IPS-20b (cell line): ENCODE data around the gene TRIM22.
"Not testable (repeated sequence)": the region's sequence is repeated elsewhere in the genome, so short reads cannot be mapped to it uniquely, and the experiment has no call there.

Experiments used
- H3K27ac ChIP-seq: one replicate; pipeline ENCODE4 v1.5.1; 2013; ENCODE audit warnings: low read length
- H3K27me3 ChIP-seq: 2 replicates; pipeline ENCODE4 v1.6.1; 2013; ENCODE audit warnings: mild to moderate bottlenecking, low read length, inconsistent platforms; ENCODE audit not compliant: insufficient read depth
- H3K36me3 ChIP-seq: 2 replicates; pipeline ENCODE4 v1.6.1; 2013; ENCODE audit warnings: low read depth, mild to moderate bottlenecking, inconsistent platforms, low read length, moderate library complexity; ENCODE audit not compliant: insufficient read depth
- H3K4me1 ChIP-seq: 2 replicates; pipeline ENCODE4 v1.6.1; 2013; ENCODE audit warnings: mild to moderate bottlenecking, control low read depth, inconsistent platforms, low read length, moderate library complexity; ENCODE audit not compliant: insufficient read depth
- H3K4me3 ChIP-seq: 2 replicates; pipeline ENCODE4 v1.5.1; 2013; ENCODE audit warnings: mild to moderate bottlenecking, low read length, inconsistent platforms
- H3K9ac ChIP-seq: 2 replicates; pipeline ENCODE4 v1.6.1; 2013; ENCODE audit warnings: low read depth, mild to moderate bottlenecking, inconsistent platforms, low read length, moderate library complexity
- H3K9me3 ChIP-seq: 2 replicates; pipeline ENCODE4 v1.6.1; 2013; ENCODE audit warnings: mild to moderate bottlenecking, low read depth, low read length, inconsistent platforms; ENCODE audit not compliant: insufficient read depth

Gene TRIM22

DNA sequence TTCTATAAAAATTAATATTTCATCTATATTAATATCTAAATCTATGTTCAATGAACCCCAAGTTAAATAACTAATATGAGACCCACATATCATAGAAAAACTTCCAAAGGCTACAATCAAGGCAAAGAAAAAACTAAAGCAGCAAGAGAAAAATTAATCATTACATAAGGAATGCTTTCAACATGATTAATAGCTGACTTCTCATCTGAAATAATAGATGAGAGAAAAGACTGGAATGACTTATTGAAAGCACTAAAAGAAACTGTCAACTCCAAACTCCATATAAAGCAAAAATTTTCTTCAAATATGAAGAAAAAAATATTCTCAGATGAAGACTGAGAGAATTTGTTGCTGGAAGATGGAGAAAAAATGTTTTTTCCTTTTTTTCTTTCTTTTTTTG, 17.8 kb upstream of the TRIM22 start:
- no peaks in the 10 kb centered on the region for H3K4me1 ChIP-seq
- H3K9me3 ChIP-seq, result no peaks in the 10 kb centered on the region
- H3K27me3 ChIP-seq, result no peaks in the 10 kb centered on the region
- H3K9ac ChIP-seq, result no peak overlapping the region
- peaks cover 27% of the 10 kb centered on the region for H3K36me3 ChIP-seq
- no peak overlapping the region for H3K4me3 ChIP-seq
- H3K27ac ChIP-seq, result no peak overlapping the region

DNA sequence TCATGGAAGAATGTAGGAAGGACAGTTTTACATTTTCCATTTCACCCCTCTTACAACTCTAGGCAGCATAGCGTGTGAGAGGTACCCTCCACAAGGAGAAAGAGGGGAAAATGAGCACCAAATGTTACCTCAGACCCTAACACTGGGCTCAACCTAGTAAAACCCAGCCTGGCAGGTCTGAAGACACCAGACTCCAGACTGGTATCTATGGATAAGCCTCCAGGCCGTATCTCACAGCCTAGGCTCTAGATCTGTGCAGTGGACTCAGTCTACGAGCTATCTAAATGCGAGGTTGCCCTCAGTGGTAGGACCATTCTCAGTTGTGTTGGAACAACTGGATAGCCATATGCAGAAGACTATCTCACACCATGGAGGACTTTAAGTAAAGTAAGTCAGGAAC, 15.2 kb upstream of the TRIM22 start:
- Histone ChIP-seq H3K4me3 (no peak overlapping the region), H3K4me1 (no peaks in the 10 kb centered on the region), H3K9ac (no peak overlapping the region), H3K27me3 (no peaks in the 10 kb centered on the region), H3K36me3 (peaks cover 39% of the 10 kb centered on the region), H3K27ac (no peak overlapping the region), H3K9me3 (no peaks in the 10 kb centered on the region)

DNA sequence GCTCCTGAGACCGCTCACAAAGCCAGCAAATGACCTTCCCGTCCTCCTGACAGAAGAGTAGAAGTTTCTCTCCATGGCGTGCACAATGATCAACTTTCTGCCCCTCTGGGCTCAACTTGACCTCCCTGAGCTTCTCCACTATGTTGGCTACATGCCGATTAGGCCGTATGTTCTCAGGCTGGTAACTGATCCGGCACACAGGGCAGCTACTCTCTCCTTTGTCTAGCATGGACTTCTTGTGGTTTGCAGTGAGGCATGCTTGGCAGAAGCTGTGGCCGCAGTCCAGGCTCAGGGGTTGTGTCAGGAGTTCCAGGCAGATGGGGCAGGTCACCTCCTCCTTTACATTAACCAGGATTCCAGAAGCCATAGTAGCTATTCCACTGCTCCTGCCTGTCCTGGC, 9.8 kb upstream of the TRIM22 start:
- Histone ChIP-seq H3K9ac (no peak overlapping the region), H3K4me1 (no peaks in the 10 kb centered on the region; the same call in 1 of the 2 replicates), H3K9me3 (no peaks in the 10 kb centered on the region), H3K27ac (no peak overlapping the region), H3K27me3 (no peaks in the 10 kb centered on the region), H3K36me3 (peaks cover 27% of the 10 kb centered on the region), H3K4me3 (no peak overlapping the region)

DNA sequence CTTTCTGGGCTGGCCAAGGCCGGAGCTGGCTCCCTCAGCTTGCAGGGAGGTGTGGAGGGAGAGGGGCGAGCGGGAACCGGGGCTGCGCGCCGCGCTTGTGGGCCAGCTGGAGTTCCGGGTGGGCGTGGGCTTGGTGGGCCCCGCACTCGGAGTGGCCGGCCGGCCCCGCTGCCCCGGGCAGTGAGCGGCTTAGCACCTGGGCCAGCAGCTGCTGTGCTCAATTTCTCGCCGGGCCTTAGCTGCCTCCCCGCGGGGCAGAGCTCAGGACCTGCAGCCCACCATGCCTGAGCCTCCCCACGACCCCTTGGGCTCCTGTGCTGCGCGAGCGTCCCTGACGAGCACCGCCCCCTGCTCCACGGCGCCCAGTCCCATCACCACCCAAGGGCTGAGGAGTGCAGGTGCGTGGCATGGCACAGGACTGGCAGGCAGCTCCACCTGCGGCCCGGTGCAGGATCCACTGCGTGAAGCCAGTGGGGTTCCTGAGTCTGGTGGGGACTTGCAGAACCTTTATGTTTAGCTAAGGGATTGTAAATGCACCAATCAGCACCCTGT, 6.6 kb upstream of the TRIM22 start:
- H3K36me3 ChIP-seq, result peaks cover 20% of the 10 kb centered on the region
- not testable (repeated sequence) for H3K9ac ChIP-seq, H3K27me3 ChIP-seq, H3K4me1 ChIP-seq, H3K9me3 ChIP-seq, H3K27ac ChIP-seq, H3K4me3 ChIP-seq

DNA sequence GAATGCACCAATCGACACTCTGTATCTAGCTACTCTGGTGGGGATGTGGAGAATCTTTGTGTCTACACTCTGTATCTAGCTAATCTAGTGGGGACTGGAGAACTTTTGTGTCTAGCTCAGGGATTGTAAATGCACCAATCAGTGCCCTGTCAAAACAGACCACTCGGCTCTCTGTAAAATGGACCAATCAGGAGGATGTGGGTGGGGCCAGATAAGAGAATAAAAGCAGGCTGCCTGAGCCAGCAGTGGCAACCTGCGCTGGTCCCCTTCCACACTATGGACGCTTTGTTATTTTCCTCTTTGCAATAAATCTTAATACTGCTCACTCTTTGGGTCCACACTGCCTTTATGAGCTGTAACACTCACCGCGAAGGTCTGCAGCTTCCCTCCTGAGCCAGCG, 6.0 kb upstream of the TRIM22 start:
- not testable (repeated sequence) for H3K9ac ChIP-seq, H3K27me3 ChIP-seq, H3K4me1 ChIP-seq, H3K9me3 ChIP-seq, H3K27ac ChIP-seq, H3K4me3 ChIP-seq
- peaks cover 14% of the 10 kb centered on the region for H3K36me3 ChIP-seq

DNA sequence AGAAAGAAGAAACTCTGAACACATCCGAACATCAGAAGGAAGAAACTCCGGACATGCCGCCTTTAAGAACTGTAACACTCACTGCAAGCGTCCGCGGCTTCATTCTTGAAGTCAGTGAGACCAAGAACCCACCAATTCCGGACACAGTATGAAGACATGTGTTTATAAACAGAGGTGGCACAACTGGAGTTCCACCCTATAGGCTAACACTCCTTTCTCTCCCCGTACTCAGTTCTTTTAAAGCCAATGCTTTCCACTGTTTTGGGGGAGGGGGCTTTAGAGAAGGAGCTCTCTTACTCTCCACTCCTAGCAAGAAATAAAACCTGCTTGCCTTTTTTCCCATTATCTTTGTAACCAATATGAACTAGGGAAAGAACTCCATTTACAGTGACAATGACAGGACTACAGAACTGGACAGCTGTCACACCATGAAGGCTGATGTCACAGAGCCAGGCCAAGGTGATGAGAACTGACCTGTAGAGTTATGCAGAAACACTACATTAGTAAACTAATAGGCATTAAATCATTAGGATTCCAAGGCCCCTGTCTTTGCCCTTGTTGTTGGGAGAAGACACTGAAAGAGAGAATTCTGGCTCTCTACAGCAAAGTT, 5.4 kb upstream of the TRIM22 start:
- Histone ChIP-seq H3K9ac (peak overlapping the region; percentile 83; the same call in 1 of the 2 replicates), H3K4me3 (peak overlapping the region; percentile 72), H3K9me3 (no peaks in the 10 kb centered on the region), H3K27me3 (no peaks in the 10 kb centered on the region), H3K36me3 (peaks cover 9% of the 10 kb centered on the region), H3K4me1 (peaks cover 5% of the 10 kb centered on the region; the same call in 1 of the 2 replicates), H3K27ac (peak overlapping the region; percentile 60)

DNA sequence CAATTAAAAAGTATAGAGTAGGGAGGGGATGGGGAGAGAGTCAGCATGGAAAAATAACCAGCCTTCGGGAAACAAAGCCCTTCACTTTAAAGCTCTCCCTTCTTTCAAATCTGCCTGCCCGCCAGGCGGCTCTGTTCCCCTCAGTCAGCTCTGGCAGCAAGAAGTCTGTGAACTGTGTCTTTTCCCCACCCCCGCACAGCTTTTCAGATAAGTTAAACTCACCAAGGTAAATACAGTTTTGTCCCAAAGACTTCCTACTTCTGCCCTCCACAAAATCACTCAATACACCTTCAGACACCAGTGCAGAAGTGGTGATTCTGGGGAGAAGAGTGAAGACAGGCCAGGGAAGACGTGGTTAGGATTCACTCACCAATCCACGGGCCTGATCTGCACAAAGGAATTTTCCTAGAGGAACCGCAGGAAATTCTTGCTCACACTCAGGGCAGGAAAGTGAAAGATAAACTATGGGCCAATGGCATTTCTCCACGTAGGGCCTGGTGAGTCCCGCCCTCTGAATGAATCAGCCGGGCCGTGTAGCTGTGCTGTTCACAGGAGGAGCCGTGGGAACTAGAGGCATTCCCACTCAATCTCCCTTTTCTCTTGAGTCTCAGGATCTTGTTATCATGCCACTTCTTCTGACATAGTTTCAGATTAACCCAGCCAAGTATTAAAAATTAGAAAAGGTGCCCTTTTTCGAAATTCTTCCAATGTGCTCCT, 4.8 kb upstream of the TRIM22 start, which contains the start of gene TRIM5:
TSS of gene TRIM5 (minus strand) at position 429 of the 717 bp plus-strand sequence. CDS start 4,897 bp downstream, outside the sequence.
- Histone ChIP-seq H3K4me1 (peaks cover 11% of the 10 kb centered on the region; the same call in 1 of the 2 replicates), H3K36me3 (peaks cover 2% of the 10 kb centered on the region), H3K4me3 (peak within 1 kb of the TSS; percentile 72), H3K27ac (peak within 1 kb of the TSS; percentile 60), H3K9me3 (no peaks in the 10 kb centered on the region), H3K9ac (peak within 1 kb of the TSS; percentile 83), H3K27me3 (no peaks in the 10 kb centered on the region)

DNA sequence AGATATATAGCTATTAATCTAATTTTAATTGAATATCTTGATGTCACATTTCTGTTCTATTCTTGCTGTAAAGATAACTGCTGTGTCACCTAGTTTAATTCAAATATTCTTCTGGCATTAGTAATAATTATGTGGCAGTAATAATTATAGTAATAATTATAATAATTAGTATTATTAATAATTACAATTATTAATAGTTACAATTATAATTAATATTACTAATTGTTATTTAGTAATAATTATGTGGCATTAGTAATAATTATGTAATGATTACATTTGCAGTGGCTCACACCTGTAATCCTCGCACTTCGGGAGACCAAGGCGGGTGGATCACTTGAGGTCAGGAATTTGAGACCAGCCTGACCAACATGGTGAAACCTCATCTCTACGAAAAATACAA, 3.2 kb upstream of the TRIM22 start:
- peaks cover 16% of the 10 kb centered on the region for H3K4me1 ChIP-seq

DNA sequence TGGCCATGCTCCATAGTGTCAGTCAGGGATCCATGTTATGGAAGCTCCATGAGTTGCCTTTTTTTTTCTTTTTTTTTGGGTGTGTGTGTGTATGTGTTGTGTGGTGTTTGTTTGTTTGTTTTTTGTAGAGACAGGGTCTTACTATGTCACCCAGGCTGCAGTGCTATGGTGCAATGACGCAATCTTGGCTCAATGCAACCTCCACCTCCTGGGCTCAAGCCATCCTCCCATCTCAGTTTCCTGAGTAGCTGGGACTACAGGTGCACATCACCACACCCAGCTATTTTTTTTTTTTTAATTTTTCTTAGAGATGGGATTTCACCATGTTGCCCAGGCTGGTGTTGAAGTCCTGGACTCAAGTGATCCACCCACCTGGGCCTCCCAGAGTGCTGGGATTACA, 1.1 kb upstream of the TRIM22 start:
- Histone ChIP-seq H3K9me3 (no peaks in the 10 kb centered on the region), H3K9ac (no peak overlapping the region), H3K4me1 (peaks cover 25% of the 10 kb centered on the region), H3K36me3 (no peaks in the 10 kb centered on the region), H3K4me3 (no peak overlapping the region), H3K27ac (no peak overlapping the region), H3K27me3 (no peaks in the 10 kb centered on the region)

More for the DNA sequence above, 3.2 kb upstream of the TRIM22 start:
- Histone ChIP-seq H3K27me3 (no peaks in the 10 kb centered on the region), H3K9ac (no peak overlapping the region), H3K36me3 (no peaks in the 10 kb centered on the region), H3K9me3 (no peaks in the 10 kb centered on the region), H3K27ac (no peak overlapping the region), H3K4me3 (no peak overlapping the region)

DNA sequence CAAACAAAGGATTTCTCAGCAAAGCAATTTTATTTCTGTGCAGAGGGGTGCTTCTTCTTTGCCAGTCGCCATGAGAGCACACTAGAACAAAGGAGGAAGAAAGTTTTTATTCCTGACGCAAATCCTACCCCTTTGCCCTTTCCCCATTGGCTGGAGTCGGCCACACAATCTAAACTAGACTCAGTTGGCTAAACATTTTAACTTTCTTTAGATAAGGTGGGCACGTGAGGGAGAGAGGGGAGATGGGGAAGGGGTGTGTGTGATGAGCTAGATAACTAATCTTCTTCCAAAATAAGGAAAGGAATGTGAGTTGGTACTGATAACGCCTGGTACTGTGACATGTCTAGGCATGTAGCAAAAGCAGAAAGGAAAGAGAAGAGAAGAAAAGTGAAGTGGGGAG, 626 bp downstream of the TRIM22 start:
- no peaks in the 10 kb centered on the region for H3K27me3 ChIP-seq
- peak overlapping the region; percentile 83; the same call in 1 of the 2 replicates for H3K9ac ChIP-seq
- H3K27ac ChIP-seq, result peak overlapping the region; percentile 63
- H3K9me3 ChIP-seq, result no peaks in the 10 kb centered on the region
- H3K36me3 ChIP-seq, result no peaks in the 10 kb centered on the region
- H3K4me1 ChIP-seq, result peaks cover 25% of the 10 kb centered on the region
- peak overlapping the region; percentile 75 for H3K4me3 ChIP-seq

DNA sequence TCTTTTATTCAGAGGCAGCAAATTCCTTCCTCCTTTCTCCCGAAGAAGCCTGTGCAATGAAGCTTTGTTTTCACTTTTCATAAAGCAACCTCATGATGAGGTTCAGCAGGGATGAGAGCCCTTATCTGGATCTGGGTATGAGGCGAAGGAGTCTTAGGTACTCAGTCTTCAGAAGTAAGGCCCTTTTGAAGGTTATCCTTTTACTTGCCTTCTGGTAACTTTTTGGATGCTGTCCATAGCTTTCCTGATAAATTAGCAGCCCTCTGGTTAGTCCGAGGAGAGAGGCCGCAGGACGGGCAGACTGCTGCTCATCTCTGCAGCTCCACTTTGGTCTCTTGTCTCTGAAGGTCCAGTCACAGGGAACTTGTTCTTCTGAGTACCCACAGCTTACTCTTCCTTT, 1.1 kb downstream of the TRIM22 start:
- H3K4me3 ChIP-seq, result peak overlapping the region; percentile 75
- peaks cover under 1% of the 10 kb centered on the region for H3K36me3 ChIP-seq
- H3K27me3 ChIP-seq, result no peaks in the 10 kb centered on the region
- H3K9ac ChIP-seq, result peak overlapping the region; percentile 83; the same call in 1 of the 2 replicates
- H3K9me3 ChIP-seq, result no peaks in the 10 kb centered on the region
- H3K4me1 ChIP-seq, result peaks cover 28% of the 10 kb centered on the region
- H3K27ac ChIP-seq, result peak overlapping the region; percentile 63
